OCI-LY1 (cell line): Measurements from ENCODE around the gene DENND1A.

ENCODE experiments used
- H2AFZ ChIP-seq: fragments of 200-600 bp; sonication (generic), shearing (Covaris generic); 2 replicates; pipeline ENCODE4 v1.6.0; 2014; ENCODE audit warnings: antibody characterized with exemption, mild to moderate bottlenecking, low read length
- H3F3A ChIP-seq: fragments of 200-600 bp; sonication (generic), shearing (Covaris generic); 2 replicates; pipeline ENCODE4 v1.6.0; 2014; ENCODE audit warnings: mild to moderate bottlenecking, antibody characterized with exemption, low read length, moderate library complexity; ENCODE audit not compliant: insufficient read depth
- H3K27ac ChIP-seq: fragments of 200-600 bp; sonication (generic); 2 replicates; pipeline ENCODE4 v1.5.1; 2014; ENCODE audit warnings: low read length, mixed run types, mild to moderate bottlenecking, low read depth; ENCODE audit not compliant: poor library complexity, severe bottlenecking
- H3K27me3 ChIP-seq: fragments of 200-600 bp; sonication (generic); 2 replicates; pipeline ENCODE4 v1.6.0; 2014; ENCODE audit warnings: antibody characterized with exemption, mild to moderate bottlenecking, low read length, moderate library complexity; ENCODE audit not compliant: insufficient read depth
- H3K36me3 ChIP-seq: fragments of 200-600 bp; sonication (generic); 2 replicates; pipeline ENCODE4 v1.6.1; 2014; ENCODE audit warnings: mild to moderate bottlenecking, antibody characterized with exemption, low read length, moderate library complexity, mixed read lengths; ENCODE audit not compliant: insufficient read depth
- H3K4me1 ChIP-seq: fragments of 200-600 bp; sonication (generic); 2 replicates; pipeline ENCODE4 v1.5.1; 2014; ENCODE audit warnings: mild to moderate bottlenecking, low read length, moderate library complexity; ENCODE audit not compliant: insufficient read depth, severe bottlenecking
- H3K4me2 ChIP-seq: fragments of 200-600 bp; sonication (generic), shearing (Covaris generic); 2 replicates; pipeline ENCODE4 v1.6.1; 2014; ENCODE audit warnings: low read length
- H3K4me3 ChIP-seq: fragments of 200-600 bp; sonication (generic); 2 replicates; pipeline ENCODE4 v1.5.1; 2014; ENCODE audit warnings: low read length, low read depth, mild to moderate bottlenecking, mixed read lengths; ENCODE audit not compliant: poor library complexity, severe bottlenecking
- H3K79me2 ChIP-seq: fragments of 200-600 bp; shearing (Covaris generic); 2 replicates; pipeline ENCODE4 v1.6.1; 2016; ENCODE audit warnings: mixed run types, low read length, mixed read lengths; ENCODE audit not compliant: insufficient read depth
- H3K9ac ChIP-seq: fragments of 200-600 bp; sonication (generic), shearing (Covaris generic); 2 replicates; pipeline ENCODE4 v1.6.1; 2014; ENCODE audit warnings: mild to moderate bottlenecking, low read length, mixed read lengths
- H3K9me2 ChIP-seq: fragments of 200-600 bp; sonication (generic), shearing (Covaris generic); 2 replicates; pipeline ENCODE4 v1.6.1; 2014; ENCODE audit warnings: low read depth, mild to moderate bottlenecking, low read length, mixed read lengths
- H3K9me3 ChIP-seq: fragments of 200-600 bp; shearing (Covaris generic); 2 replicates; pipeline ENCODE4 v1.6.1; 2014; ENCODE audit warnings: low read length, mixed read lengths
- H4K20me1 ChIP-seq: fragments of 200-600 bp; sonication (generic), shearing (Covaris generic); 2 replicates; pipeline ENCODE4 v1.6.0; 2016; ENCODE audit warnings: mild to moderate bottlenecking, low read length; ENCODE audit not compliant: insufficient read depth
- CTCF ChIP-seq: fragments of 200-600 bp; sonication (generic), shearing (Covaris generic); IDR thresholded peaks from 2 replicates; pipeline ENCODE4 v1.5.1; 2017; ENCODE audit warnings: mild to moderate bottlenecking, antibody characterized with exemption, low read length, moderate library complexity, mixed read lengths
- EZH2 ChIP-seq: fragments of 200-600 bp; sonication (generic), shearing (Covaris generic); IDR thresholded peaks from 2 replicates; pipeline ENCODE4 v1.8.0; 2017; ENCODE audit warnings: borderline replicate concordance, mixed run types, mild to moderate bottlenecking, antibody characterized with exemption, low read length, moderate library complexity, mixed read lengths

DENND1A gene

GRCh38 chr9:123370108-123370507 lies 559.8 kb downstream of the DENND1A start:
- Histone ChIP-seq H3K79me2 (no peaks in the 10 kb centered on the region), H3K27ac (no peak overlapping the region), H3K4me3 (no peak overlapping the region), H3K4me2 (no peak overlapping the region), H3K9me3 (no peaks in the 10 kb centered on the region), H4K20me1 (no peaks in the 10 kb centered on the region), H3K9me2 (no peaks in the 10 kb centered on the region), H3K9ac (no peak overlapping the region), H3K36me3 (no peaks in the 10 kb centered on the region), H3K4me1 (no peaks in the 10 kb centered on the region), H2AFZ (no peak overlapping the region), H3K27me3 (no peaks in the 10 kb centered on the region; the same call in 1 of the 2 replicates), H3F3A (no peaks in the 10 kb centered on the region)
- no peak for TF ChIP-seq CTCF
- no peak for TF ChIP-seq EZH2

DNA sequence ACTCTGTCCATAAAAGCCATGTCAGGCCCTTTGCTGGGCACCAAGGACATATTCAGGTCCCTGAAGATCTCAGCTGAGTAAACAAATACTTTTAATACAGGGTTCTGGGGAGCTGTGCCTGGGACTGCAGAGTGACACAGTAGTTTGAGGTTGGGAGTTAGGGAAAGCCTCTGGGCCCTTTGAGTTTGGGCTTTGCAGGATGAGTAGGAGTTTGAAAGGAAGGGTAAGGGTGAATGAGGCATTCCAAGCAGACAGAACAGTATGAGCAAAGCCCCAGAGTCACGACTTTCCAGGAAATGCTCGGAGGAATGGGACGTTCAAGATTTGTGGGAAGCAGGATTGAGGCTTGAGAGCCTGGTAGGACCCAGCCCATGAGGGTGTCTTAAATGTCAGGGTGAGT lies 560.6 kb downstream of the DENND1A start:
- H3K4me2 ChIP-seq = no peak overlapping the region
- H3K9me3 ChIP-seq = no peaks in the 10 kb centered on the region
- no peaks in the 10 kb centered on the region for H3K4me1 ChIP-seq
- H3K27me3 ChIP-seq = no peaks in the 10 kb centered on the region; the same call in 1 of the 2 replicates
- no peaks in the 10 kb centered on the region for H4K20me1 ChIP-seq
- no peak overlapping the region for H2AFZ ChIP-seq
- H3K9me2 ChIP-seq = no peaks in the 10 kb centered on the region
- H3K9ac ChIP-seq = no peak overlapping the region
- no peaks in the 10 kb centered on the region for H3K79me2 ChIP-seq
- H3K36me3 ChIP-seq = no peaks in the 10 kb centered on the region; the same call in 1 of the 2 replicates
- no peak overlapping the region for H3K27ac ChIP-seq
- no peak for TF ChIP-seq EZH2
- no peak for TF ChIP-seq CTCF
- no peaks in the 10 kb centered on the region for H3F3A ChIP-seq
- no peak overlapping the region for H3K4me3 ChIP-seq

DNA sequence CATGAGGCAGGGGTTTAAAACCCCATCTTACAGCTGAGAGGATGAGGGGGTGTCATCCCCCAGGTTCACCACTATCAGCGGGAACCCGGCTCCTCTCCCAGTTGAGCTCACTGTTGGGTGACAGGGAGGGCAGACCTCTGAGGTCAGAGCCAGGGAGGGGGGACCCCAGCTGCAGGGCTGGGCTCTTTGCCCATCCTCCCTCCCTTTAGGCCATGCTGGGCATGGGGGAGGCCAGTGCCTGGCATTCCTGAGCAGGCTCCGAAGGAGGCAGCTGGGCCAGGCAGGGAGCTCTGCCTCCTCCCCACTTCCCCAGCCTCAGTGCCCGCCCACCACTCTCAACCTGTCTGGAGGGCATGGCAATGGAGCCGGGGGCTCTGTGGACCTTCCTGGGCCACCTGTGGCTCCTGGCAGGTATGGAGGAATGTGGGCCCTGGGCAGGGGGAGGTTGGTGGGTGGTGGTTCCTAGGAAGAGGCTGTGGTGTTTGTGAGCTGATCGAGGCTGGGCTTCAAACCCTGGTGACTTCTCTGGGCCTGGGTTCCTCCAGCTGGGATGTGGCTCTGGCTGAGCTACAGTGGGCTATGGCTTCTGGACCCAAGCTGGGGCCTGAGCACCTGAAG lies 561.3 kb downstream of the DENND1A start:
- Histone ChIP-seq H3K36me3 (no peaks in the 10 kb centered on the region; the same call in 1 of the 2 replicates), H3K79me2 (no peaks in the 10 kb centered on the region), H3K4me3 (no peak overlapping the region), H3K4me2 (no peak overlapping the region), H3K27me3 (no peaks in the 10 kb centered on the region; the same call in 1 of the 2 replicates), H4K20me1 (no peaks in the 10 kb centered on the region), H3K9me2 (no peaks in the 10 kb centered on the region), H3K9me3 (no peaks in the 10 kb centered on the region), H2AFZ (no peak overlapping the region), H3F3A (no peaks in the 10 kb centered on the region), H3K27ac (no peak overlapping the region), H3K9ac (no peak overlapping the region), H3K4me1 (no peaks in the 10 kb centered on the region)
- TF ChIP-seq EZH2 = no peak

DNA sequence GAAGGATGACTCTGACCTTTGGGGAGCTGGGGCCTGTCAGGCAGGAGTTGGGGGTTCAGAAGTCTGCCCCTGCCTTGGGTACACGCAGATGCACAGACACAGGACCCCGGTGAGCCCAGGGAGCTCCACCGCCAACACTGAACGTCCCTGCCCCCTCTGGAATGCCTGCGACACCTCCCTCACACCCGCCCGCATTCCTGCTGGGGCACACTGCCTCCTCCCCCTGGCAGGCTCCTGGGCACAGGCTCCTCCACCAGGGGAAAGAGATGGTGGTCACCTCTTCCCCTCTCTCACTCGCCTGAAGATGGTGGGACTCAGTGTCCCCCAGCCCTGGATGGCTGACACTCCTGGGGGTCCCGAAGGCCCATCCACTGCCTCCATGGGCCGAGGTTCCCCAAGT lies 561.9 kb downstream of the DENND1A start:
- Histone ChIP-seq H3K9me2 (no peaks in the 10 kb centered on the region), H3K4me3 (no peak overlapping the region), H3K36me3 (no peaks in the 10 kb centered on the region; the same call in 1 of the 2 replicates), H3F3A (no peaks in the 10 kb centered on the region), H3K9ac (no peak overlapping the region), H3K27me3 (no peaks in the 10 kb centered on the region; the same call in 1 of the 2 replicates), H3K27ac (no peak overlapping the region), H4K20me1 (no peaks in the 10 kb centered on the region), H2AFZ (no peak overlapping the region), H3K4me2 (no peak overlapping the region), H3K9me3 (no peaks in the 10 kb centered on the region), H3K4me1 (no peaks in the 10 kb centered on the region), H3K79me2 (no peaks in the 10 kb centered on the region)
- TF ChIP-seq EZH2 (no peak), CTCF (no peak)
